PC-3 (cell line): ENCODE data around the gene MARK4.

ENCODE experiments used
- CTCF ChIP-seq: fragments of 300-600 bp; sonication (generic); conservative IDR thresholded peaks from 2 replicates; pipeline ENCODE4 v1.5.1; 2017; ENCODE audit warnings: antibody characterized with exemption, low read depth, mild to moderate bottlenecking, low read length
- EZH2 ChIP-seq: fragments of 300-600 bp; sonication (generic); IDR thresholded peaks from one replicate; pipeline ENCODE4 v1.6.1; 2017; ENCODE audit warnings: antibody characterized with exemption, mild to moderate bottlenecking, low read length; ENCODE audit not compliant: unreplicated experiment
- EZH2phosphoT487 ChIP-seq: fragments of 300-600 bp; sonication (generic); IDR thresholded peaks from 2 replicates; pipeline ENCODE4 v1.6.1; 2018; ENCODE audit warnings: mild to moderate bottlenecking, antibody characterized with exemption, low read length, borderline replicate concordance

GRCh38 chr19:45346449-45346848 lies 95.4 kb downstream of the MARK4 start:
- TF ChIP-seq CTCF (no peak), EZH2 (no peak), EZH2phosphoT487 (no peak)
